AG04449 (cell line): ENCODE results near the gene IRGC.

Source experiments
- CTCF ChIA-PET: fragments of 350-600 bp; formaldehyde crosslinking; extraction: SDS; loops from one replicate; lab custom pipeline; 2021; ENCODE audit warnings: antibody characterized with exemption; lab: Yijun Ruan, JAX
- POLR2A ChIA-PET: fragments of 400-600, 350-600 bp; formaldehyde crosslinking; extraction: SDS; loops from one replicate; lab custom pipeline; 2020; ENCODE audit warnings: antibody characterized with exemption, inconsistent platforms; lab: Yijun Ruan, JAX
- DNase-seq: peaks from one replicate; pipeline ENCODE4 v3.0.0-alpha.2; 2010; ENCODE audit warnings: low read depth, low spot score
- H3K4me3 ChIP-seq: 2 replicates; pipeline ENCODE4 v1.5.1; 2011; ENCODE audit warnings: low read depth, mild to moderate bottlenecking, control low read depth, low read length
- TF ChIP-seq, protein P1 (sequence below): IDR thresholded peaks from one replicate; pipeline ENCODE4 v1.5.1; 2011; ENCODE audit warnings: mild to moderate bottlenecking, moderate library complexity, low read length, control low read depth, inconsistent platforms; ENCODE audit not compliant: insufficient read depth; ENCODE audit errors: missing control alignments

IRGC gene

DNA sequence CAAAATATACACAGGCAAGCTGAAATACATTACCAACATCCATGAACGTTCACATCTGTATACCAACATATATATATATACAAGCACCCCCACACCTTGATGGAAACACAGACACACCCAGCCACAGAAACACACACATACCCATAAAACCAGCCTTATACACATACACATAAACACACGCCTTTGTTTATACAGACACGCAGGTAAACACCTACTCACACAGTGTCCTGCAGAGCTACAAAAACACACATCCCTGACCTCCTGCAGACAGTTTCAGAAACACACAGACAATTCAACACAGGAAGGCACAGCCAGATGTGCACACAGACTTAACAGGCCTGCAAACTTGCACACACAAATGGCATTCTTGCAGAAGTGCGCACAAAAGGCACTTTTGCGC, 21.3 kb upstream of the IRGC start:
- H3K4me3 ChIP-seq = no peak overlapping the region
- ChIA-PET CTCF (interaction anchor here (1.1 kb wide), 1 partner anchor 16 kb away, joined by 3 read pairs; no protein-coding TSS in a partner anchor), POLR2A (no interaction called here)
- TF ChIP-seq, protein P1, sequence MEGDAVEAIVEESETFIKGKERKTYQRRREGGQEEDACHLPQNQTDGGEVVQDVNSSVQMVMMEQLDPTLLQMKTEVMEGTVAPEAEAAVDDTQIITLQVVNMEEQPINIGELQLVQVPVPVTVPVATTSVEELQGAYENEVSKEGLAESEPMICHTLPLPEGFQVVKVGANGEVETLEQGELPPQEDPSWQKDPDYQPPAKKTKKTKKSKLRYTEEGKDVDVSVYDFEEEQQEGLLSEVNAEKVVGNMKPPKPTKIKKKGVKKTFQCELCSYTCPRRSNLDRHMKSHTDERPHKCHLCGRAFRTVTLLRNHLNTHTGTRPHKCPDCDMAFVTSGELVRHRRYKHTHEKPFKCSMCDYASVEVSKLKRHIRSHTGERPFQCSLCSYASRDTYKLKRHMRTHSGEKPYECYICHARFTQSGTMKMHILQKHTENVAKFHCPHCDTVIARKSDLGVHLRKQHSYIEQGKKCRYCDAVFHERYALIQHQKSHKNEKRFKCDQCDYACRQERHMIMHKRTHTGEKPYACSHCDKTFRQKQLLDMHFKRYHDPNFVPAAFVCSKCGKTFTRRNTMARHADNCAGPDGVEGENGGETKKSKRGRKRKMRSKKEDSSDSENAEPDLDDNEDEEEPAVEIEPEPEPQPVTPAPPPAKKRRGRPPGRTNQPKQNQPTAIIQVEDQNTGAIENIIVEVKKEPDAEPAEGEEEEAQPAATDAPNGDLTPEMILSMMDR = no peak
- DNase-seq = no peak

DNA sequence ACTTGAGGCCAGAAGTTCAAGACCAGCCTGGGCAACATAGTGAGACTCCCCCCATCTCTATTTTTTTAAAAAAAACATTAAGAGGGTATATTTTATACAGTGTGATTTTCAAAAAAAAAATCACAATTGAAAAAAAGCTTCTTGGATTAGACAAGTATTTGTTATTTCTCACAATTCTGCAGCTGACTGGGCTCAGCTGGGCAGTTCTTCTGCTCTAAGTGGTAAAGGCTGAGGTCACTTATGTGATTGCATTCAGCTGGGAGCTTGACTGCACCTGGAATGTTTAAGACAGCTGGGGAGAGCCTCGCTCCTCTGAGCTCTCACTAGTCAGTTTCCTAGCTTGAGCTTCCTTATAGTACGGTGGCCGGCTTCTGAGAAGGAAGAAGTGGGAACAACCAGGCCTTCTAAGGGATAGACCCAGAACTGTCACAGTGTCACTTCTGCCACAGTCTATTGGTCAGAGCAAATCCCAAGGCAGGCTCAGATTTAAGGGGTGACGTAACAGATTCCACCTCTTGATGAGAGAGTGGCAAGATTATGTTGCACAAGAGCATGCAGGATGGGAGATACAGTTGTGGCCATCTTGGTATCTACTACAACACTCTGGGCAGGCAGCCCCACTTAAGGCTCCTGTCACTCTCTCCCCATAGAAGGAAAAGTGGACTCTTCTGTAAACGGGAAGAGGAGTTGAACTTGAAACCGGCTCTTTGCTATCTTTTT, 19.7 kb upstream of the IRGC start:
- DNase-seq = no peak
- ChIA-PET CTCF (no interaction called here), POLR2A (no interaction called here)
- TF ChIP-seq, protein P1 = no peak
- no peak overlapping the region for H3K4me3 ChIP-seq

DNA sequence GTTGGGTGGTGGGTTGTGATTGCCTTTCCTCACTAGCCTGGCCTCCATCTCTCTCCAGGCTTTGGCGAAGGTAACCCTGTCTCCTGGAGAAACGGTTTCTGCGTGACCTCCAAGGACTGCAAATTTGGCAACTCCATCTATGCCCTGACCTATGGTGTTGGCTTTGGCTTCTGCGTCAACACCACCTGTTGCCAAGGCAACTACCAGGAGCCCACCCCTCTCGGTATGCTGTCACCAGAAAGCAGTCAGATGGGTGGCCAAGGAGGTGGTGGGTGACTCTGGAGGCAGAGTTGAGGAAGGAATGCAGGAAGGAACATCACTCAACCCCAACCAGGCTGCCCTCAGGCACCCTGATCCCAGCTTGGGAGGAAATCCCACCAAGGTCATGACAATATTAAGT, 18.6 kb upstream of the IRGC start:
- TF ChIP-seq, protein P1 = no peak
- POLR2A ChIA-PET = no interaction called here
- DNase-seq = no peak
- H3K4me3 ChIP-seq = no peak overlapping the region
- CTCF ChIA-PET = no interaction called here

DNA sequence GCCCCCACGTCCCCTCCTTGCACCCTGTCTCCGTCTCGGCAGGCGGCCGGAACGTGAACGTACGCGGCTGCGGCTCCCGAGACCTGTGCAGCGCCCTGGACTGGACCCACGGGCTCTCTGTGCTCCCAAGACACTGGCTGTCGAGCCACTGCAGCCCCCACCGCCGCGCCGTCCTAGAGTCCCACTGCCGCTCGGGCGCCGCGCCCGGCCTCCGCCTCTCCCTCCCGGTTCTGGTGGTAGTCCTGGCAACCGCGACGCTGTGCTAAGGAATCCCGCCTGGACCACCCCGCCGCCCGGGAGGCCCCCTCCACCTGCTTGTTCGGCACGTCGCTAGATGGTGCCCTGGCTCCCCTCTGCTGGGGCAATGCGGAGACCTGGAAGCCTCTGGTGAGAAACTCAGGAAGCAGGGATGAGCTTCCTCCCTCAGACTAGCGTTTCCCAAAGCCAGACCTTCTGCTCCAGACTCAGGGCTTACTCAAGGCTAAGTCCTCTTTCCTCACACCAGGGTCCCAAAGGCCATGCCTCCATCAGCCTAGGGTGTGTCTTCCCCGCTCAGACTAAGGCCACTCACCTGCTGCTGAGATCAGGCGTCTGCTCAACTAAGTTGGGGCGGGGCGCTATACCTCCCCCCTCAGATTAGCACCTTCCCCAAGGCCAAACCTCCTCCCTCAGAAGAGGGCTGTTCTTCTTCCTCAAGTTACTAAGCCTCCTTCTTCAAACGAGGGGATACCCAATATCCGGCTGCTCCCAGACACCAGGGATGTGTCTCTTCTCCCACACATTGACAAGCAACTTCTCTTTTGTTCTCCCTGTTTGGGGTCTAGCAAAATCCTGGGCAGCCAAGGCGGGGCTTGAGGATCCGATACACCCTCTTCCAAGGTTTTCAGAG, 16.1 kb upstream of the IRGC start:
- TF ChIP-seq, protein P1 = peak; percentile 5
- POLR2A ChIA-PET = interaction anchor here (1.2 to 1.5 kb wide), 2 partner anchors 30 to 31 kb away, joined by 3 to 5 read pairs; partner anchors contain the start of gene PLAUR
- DNase-seq = no peak
- H3K4me3 ChIP-seq = peak overlapping the region; percentile 30
- CTCF ChIA-PET = interaction anchor here (1.6 kb wide), 1 partner anchor 86 kb away, joined by 5 read pairs; no protein-coding TSS in a partner anchor

DNA sequence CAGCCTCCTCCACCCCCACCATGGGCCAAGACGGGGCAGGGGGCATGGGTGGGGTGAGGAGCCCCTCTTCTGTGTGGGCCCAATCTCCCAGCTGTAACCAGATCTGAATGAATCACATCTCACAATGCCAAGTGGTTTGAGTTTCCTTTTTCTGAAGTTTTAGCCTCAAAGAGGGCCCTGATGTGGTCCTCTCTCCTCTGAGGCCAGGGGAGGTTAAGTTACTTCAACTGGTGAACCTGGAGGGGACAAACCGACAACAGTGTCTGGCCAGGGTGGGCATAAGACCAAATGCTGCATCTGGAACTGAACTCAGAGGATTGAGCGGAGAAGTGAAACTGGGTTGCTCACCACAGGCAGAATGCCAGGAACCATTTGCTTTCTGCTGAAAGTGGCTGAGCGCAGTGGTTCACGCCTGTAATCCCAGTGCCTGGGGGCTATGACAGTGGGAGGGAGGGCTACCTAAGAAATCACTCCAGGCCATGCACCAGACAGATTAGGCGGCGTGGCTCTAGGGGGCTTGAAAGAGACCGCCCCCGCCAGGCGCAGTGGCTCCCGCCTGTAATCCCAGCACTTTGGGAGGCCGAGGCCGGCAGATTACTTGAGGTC, 15.4 kb upstream of the IRGC start:
- ChIA-PET POLR2A (interaction anchor here (1.2 to 1.5 kb wide), 2 partner anchors 30 to 32 kb away, joined by 3 to 5 read pairs; partner anchors contain the start of gene PLAUR), CTCF (interaction anchor here (1.5 to 1.6 kb wide), 2 partner anchors 58 to 85 kb away, joined by 3 to 5 read pairs; no protein-coding TSS in a partner anchor)
- TF ChIP-seq, protein P1 = no peak
- H3K4me3 ChIP-seq = no peak overlapping the region
- DNase-seq = peak; percentile 9
